ENCODE results near the gene GALNT9. TPM values are rescaled to one million over a fixed set of nuclear protein-coding genes. Genes with fewer than 3 reads are reported as not detected.
A peak's percentile ranks its signal among the peaks of the same experiment; 100 is the strongest.

Gene GALNT9
- total RNA-seq, 1 donor from 2014 or later = 2.1 TPM

GRCh38 chr12:132154941-132155770, 174.2 kb downstream of the GALNT9 start:
- no peak overlapping the region for H3K4me2 ChIP-seq (ENCODE audit: low read length)
- FAIRE-seq = no peak
- no peaks in the 10 kb centered on the region for H3K4me1 ChIP-seq (ENCODE audit: insufficient read depth, low read length)
- H3K4me3 Mint-ChIP-seq (ENCODE audit: unreplicated experiment) = no peak overlapping the region
- H3K27ac Mint-ChIP-seq (ENCODE audit: unreplicated experiment) = no peak overlapping the region
- no peak overlapping the region for H2AFZ ChIP-seq (ENCODE audit: low read depth, low read length)
- peaks cover 1% of the 10 kb centered on the region for H3K36me3 Mint-ChIP-seq (ENCODE audit: low read depth, unreplicated experiment)
- H3K4me1 Mint-ChIP-seq (ENCODE audit: low read depth, unreplicated experiment) = no peaks in the 10 kb centered on the region
- peaks cover 55% of the 10 kb centered on the region for H4K20me1 ChIP-seq (ENCODE audit: insufficient read depth, low read length)
- DNase-seq (ENCODE audit: low read depth) = no peak
- no peaks in the 10 kb centered on the region for H3K27me3 ChIP-seq (ENCODE audit: insufficient read depth, low read length)
- H3K9me3 Mint-ChIP-seq (ENCODE audit: unreplicated experiment) = peaks cover 2% of the 10 kb centered on the region
- H3K4me3 ChIP-seq (ENCODE audit: insufficient read depth, low read depth, low read length) = no peak overlapping the region
- H3K36me3 ChIP-seq (ENCODE audit: insufficient read depth, low read length) = peaks cover 15% of the 10 kb centered on the region
- H3K9me3 ChIP-seq (ENCODE audit: insufficient read depth, low read depth, low read length) = peaks cover 27% of the 10 kb centered on the region
- no peak overlapping the region for H3K27ac ChIP-seq (ENCODE audit: low read depth, low read length)
- no peak overlapping the region for H3K9ac ChIP-seq (ENCODE audit: low read length)
- H3K27me3 Mint-ChIP-seq (ENCODE audit: low read depth, unreplicated experiment) = peaks cover 1% of the 10 kb centered on the region
- no peak for TF ChIP-seq EZH2 (IDR thresholded peaks at IDR 0.05; ENCODE audit: insufficient read depth, low read length)
- TF ChIP-seq CTCF (IDR thresholded peaks at IDR 0.05; ENCODE audit: insufficient read depth, low read depth, low read length) = no peak
- no peaks in the 10 kb centered on the region for H3K79me2 ChIP-seq (ENCODE audit: insufficient read depth, low read length)

GRCh38 chr12:132154341-132154761, 175.0 kb downstream of the GALNT9 start:
- Mint-ChIP-seq H3K4me3 (ENCODE audit: unreplicated experiment) (no peak overlapping the region), H3K4me1 (ENCODE audit: low read depth, unreplicated experiment) (no peaks in the 10 kb centered on the region), H3K27ac (ENCODE audit: unreplicated experiment) (no peak overlapping the region), H3K27me3 (ENCODE audit: low read depth, unreplicated experiment) (no peaks in the 10 kb centered on the region), H3K36me3 (ENCODE audit: low read depth, unreplicated experiment) (no peaks in the 10 kb centered on the region), H3K9me3 (ENCODE audit: unreplicated experiment) (no peaks in the 10 kb centered on the region)
- Histone ChIP-seq H2AFZ (ENCODE audit: low read depth, low read length) (no peak overlapping the region), H3K4me2 (ENCODE audit: low read length) (peak overlapping the region; percentile 61), H3K4me3 (ENCODE audit: insufficient read depth, low read depth, low read length) (no peak overlapping the region), H3K4me1 (ENCODE audit: insufficient read depth, low read length) (no peaks in the 10 kb centered on the region), H3K27ac (ENCODE audit: low read depth, low read length) (no peak overlapping the region), H3K79me2 (ENCODE audit: insufficient read depth, low read length) (no peaks in the 10 kb centered on the region), H3K9me3 (ENCODE audit: insufficient read depth, low read depth, low read length) (peaks cover 27% of the 10 kb centered on the region), H3K9ac (ENCODE audit: low read length) (no peak overlapping the region), H4K20me1 (ENCODE audit: insufficient read depth, low read length) (peaks cover 52% of the 10 kb centered on the region), H3K27me3 (ENCODE audit: insufficient read depth, low read length) (no peaks in the 10 kb centered on the region), H3K36me3 (ENCODE audit: insufficient read depth, low read length) (peaks cover 15% of the 10 kb centered on the region)
- DNase-seq (ENCODE audit: low read depth) (no peak), FAIRE-seq (no peak)
- TF ChIP-seq EZH2 (IDR thresholded peaks at IDR 0.05; ENCODE audit: insufficient read depth, low read length) = no peak
- TF ChIP-seq CTCF (IDR thresholded peaks at IDR 0.05; ENCODE audit: insufficient read depth, low read depth, low read length) = no peak

Measured in astrocyte (in vitro differentiated cells and primary cell).